OCI-LY7 (cell line): ENCODE results near the gene GATAD2A.

Experiments used
- CTCF ChIP-seq: fragments of 200-600 bp; sonication (generic); conservative IDR thresholded peaks from 2 replicates; pipeline ENCODE4 v1.5.1; 2014; ENCODE audit warnings: mild to moderate bottlenecking, antibody characterized with exemption, low read length, moderate library complexity, mixed read lengths
- EZH2phosphoT487 ChIP-seq: fragments of 200-600 bp; sonication (generic); IDR thresholded peaks from 2 replicates; pipeline ENCODE4 v1.6.1; 2018; ENCODE audit warnings: low read depth, borderline replicate concordance, mild to moderate bottlenecking, mixed run types, antibody characterized with exemption, low read length, moderate library complexity, mixed read lengths

- TF ChIP-seq CTCF (no peak; the same call in 1 of the 2 replicates), EZH2phosphoT487 (no peak)
Measured at GRCh38 chr19:19515642-19516519, 110.4 kb downstream of the GATAD2A start, which contains the start of gene NDUFA13.
